GM18868 (cell line): ENCODE data around the gene KCNK1.

Source experiments
- ATAC-seq: cut with Tn5 transposase; IDR thresholded peaks from one replicate; pipeline ENCODE4 v1.9.1; 2021; ENCODE audit warnings: mild to moderate bottlenecking, moderate library complexity; ENCODE audit not compliant: unreplicated experiment

KCNK1 gene

GRCh38 chr1:233695901-233696300 is 82.0 kb downstream of the KCNK1 start:
- peak; percentile 60 for ATAC-seq

GRCh38 chr1:233700338-233700737 is 86.4 kb downstream of the KCNK1 start:
- no peak for ATAC-seq

- no peak for ATAC-seq
Measured at GRCh38 chr1:233704170-233704897, 90.4 kb downstream of the KCNK1 start.

DNA sequence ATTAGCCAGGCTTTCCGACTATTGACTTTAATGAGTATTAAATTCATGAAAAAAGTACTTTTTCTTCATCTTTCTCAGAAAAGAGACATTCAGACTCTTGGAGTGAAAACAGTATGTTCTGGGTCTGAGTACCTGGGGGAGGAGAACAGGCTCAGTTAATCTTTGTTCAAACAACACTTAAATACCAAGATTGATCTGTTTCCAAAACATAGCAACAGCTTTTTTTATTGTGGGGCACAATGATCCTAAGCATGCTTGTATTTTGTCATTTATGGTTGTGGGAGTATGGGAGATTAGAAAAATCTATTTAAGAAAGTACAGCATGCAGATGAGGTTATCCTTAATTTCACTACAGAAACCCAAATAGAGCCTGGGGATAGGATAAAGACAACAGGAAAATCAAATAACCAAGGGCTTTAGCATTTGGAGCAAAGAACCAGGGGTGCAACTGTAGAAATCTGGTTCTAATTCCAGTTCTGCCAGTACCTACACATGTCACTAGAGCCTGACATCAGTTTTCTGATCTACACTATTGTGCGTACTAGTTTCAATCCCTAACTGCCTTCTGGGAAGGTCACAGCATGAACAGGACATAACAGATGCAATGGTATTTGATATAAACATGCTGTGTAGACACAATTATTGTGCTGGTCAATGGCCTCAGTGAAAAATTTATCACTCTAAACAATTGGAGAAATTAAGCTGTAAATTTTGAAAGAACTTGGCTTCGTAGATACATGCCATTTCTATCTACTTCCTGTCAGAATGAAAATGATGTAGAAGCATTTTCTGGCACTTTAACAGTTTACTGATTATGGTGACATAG is 91.2 kb downstream of the KCNK1 start:
- ATAC-seq = no peak

DNA sequence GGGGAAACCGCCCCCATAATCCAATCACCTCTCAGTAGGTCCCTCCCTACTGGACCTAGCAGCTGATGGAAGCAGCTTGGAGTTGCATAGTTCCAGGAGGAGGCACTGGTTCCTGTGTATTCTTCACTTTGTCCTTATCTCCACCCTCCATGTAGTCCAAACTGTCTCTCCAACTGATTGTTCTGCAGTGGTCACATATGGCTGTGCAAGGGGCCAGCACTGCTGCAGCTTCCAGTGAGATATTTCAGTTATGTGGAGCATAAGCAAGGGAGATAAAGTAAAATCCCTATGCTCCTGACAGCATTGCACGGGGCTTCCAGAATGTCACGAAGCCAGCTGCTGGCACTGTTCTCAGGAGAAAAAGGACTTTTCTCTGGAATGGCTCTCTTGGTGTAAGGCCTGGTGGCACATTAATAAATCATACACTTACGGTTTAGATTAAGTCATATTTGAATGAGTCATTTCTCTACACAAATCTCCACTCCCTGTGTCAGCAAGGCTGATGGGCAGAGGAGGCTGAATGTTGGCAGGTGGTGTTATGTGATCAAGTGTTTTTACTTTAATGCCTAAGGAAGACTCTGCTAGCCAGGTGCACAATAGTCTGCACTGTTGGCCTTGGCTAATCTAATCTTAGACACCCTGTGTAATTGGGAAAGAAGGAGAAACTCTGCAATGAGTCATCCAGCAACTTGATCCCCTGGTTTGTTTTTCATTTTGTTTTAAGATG is 93.4 kb downstream of the KCNK1 start:
- ATAC-seq = no peak

- ATAC-seq = no peak
Measured at GRCh38 chr1:233707880-233708815, 94.2 kb downstream of the KCNK1 start.

DNA sequence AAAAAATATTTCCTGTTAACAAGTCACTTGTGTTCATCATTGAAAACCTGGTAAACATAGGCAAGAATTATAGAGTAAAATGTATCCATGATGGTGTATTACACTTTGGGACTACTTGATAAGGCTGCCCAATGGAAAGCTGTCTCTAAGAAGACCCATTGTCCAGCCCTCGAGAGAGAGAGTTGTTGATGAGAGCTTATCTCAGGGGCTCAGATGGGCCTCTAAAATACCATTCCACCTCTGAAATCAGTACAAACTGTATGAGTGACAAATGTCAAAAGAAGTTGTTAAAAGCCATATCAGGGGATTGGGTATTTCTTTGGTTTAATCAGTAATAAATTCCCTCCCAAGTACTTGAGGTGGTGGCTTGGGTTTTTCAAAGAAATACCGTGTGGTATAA is 96.1 kb downstream of the KCNK1 start:
- no peak for ATAC-seq

DNA sequence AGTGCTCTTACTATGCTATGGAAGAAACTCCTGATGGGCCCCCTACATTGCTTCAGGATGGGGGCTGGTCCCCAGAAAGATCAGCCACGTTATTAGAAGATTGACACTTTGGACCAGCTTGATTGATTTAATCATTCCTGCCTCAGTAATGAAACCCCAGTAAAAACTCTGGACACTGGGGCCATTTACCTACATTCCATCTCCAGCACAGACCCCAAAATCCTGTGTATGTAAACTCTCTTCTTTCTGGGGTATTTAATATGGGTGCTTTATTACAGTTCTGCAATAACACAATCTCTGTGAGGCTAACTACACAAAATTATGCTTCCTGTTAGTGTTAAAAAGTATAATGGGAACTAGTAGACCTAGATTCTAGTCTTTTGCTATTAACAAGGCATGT is 96.6 kb downstream of the KCNK1 start:
- no peak for ATAC-seq

DNA sequence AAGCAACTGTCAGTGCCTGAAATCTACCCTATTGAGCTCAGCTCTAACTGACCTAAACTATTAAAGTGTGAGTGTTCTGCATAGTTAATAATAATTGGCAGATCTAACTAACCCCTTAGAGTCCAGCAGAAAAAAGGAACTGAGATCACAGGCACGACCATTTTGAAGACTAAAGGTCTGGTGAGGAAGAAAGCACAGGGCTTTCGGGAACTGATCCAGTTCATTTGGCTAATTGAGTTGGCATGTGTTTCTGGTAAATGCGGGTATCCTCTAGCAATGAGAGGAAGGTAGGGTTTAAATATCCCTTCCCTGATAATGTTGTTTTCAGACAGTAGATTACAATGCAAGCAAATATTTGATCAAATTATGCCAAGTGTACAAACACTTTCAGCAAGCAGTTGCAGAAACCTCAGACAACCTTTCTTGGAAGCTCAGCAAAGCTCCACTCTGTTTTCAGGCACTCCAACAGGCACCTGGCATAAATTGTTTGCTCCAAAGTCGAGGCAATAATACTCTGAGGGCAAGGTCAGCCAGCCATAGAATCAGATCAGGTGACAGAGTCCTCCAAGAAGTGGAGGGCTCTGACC is 100.8 kb downstream of the KCNK1 start:
- no peak for ATAC-seq

GRCh38 chr1:233718057-233718456 is 104.2 kb downstream of the KCNK1 start:
- no peak for ATAC-seq

- no peak for ATAC-seq
Measured at GRCh38 chr1:233719655-233720341, 105.9 kb downstream of the KCNK1 start.

DNA sequence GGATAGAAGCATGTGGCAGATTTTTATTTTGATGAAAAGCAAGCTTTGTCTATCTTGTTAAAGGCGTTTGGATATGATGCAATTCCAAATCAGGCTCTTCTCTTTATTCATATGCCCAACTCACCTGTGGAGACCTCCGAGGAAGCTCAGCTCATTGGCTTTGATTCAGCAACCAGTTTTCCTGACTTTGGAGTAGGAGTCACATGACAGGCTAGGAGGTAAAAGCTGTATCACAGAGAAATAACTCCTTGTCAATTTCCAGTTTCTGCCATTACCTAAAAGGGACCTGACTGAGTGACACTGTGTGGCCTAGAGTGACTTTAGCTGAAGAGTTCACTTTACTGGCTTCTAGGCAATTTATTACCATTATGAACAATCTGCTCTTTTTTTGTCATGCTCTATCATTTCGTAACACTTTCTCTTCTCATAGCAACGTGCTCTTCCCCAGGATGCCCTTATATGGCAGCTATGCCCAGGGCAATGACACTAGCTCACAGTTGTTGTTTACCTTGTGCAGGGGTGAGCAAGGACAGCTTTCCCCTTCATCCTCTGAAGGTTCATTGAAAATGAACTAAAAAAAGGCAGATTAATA is 107.2 kb downstream of the KCNK1 start:
- ATAC-seq = peak; percentile 76
